GM18870 (cell line): ENCODE results near the gene CDK18.

ENCODE experiments used
- ATAC-seq: cut with Tn5 transposase; IDR thresholded peaks from one replicate; pipeline ENCODE4 v1.9.1; 2021; ENCODE audit warnings: moderate library complexity; ENCODE audit not compliant: unreplicated experiment

The CDK18 gene

DNA sequence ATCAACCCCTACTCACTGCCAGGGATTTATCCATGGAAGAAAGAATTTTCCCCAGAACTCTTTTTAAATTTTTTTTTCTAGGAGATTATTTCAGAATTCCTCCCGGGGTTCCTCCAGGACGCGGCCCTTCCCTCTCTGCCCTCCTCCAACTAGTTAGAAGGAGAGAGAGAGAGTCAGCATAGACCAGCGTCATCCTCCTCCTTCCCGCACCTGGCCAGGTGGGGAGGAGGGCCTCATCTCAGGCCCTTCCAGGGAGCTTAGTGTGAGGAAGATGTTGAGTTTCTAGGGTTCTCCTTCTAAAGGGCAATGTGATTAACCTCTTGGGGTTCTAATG is 63.6 kb downstream of the CDK18 start:
- ATAC-seq: no peak

DNA sequence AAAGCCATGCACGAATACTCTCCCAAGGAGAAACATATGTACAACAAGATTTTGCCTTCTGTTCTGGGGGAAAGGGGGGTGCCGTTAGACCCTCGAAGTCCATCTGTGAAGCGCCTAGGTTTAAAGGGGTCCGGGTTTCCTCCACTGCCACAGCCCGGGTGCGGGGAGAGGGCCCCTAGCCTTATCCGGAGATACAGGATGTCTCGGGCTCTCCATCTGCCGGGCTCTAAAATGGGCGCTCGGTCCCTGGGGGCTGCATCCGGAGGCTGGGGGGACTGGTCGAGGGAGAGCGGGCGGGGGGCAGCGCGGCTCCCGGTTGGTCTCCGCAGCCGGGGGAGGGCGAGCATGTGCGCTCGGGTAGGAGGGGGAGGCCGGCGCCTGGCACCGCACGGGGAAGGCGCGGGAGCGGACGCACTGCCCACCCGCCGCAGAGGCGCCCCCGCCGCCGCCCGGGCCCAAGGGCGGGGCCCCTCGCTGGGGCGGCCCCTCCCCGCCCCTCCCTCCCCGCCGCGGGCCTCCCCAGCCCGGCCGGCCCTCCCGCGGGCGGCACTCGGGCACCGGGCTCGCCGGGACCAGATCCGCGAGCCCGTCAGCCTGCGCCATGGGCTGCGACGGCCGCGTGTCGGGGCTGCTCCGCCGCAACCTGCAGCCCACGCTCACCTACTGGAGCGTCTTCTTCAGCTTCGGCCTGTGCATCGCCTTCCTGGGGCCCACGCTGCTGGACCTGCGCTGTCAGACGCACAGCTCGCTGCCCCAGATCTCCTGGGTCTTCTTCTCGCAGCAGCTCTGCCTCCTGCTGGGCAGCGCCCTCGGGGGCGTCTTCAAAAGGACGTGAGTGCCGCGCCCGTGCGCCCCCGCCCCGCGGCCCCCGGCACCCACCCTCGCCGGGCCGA is 64.2 kb downstream of the CDK18 start:
- no peak for ATAC-seq

DNA sequence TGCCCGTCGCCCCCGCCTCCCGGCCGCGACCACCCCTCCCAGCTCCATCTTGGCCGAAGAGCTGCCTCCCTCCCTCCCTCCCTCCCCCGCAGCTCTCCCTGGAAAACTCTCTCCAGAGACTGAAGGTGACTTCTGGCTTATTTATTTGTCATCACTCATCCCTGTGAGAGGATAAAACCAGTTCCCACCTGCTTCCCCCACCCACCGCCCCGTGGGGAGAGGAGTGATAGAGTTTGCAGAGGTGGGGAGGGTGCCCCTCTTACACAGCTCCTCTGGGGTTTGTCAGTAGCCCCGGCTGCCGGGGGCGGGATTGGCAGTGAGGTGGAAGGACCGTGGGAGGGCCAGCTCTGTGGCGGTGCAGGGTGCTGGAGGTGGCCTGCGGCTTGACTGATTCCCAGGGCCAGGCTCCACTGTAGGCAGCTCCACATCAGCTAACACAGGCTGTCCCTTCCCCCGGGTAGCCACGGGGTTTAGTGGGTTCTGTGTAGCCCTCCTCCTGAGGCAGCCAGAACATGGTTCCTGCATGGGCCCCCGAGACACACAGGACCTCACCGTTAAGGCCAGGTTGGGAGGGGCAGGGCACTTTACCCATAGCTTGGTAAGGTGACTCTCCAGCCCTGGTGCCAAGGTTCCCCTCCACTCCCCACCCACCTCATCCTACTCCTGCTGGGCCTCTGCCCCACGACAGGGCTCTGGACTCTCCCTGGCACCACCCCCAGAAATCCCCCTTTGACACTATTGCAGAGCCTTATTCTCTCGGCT is 65.1 kb downstream of the CDK18 start:
- ATAC-seq: no peak

DNA sequence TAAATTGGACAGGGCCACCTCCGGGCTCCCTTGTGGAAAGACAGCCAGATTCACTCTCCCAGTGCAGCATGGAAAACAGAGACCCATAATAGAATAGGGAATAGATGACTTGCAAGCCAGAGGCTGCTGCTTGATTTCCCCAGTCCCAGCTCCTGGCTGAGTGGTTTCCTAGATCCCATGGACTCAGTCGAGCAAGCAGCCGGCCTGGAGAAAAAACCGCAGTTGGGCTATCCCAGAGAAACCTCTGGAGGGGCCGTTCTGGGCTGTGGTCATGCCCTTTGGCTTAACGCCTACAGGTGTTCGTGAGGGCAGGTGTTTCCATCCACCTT is 65.7 kb downstream of the CDK18 start:
- ATAC-seq: no peak

DNA sequence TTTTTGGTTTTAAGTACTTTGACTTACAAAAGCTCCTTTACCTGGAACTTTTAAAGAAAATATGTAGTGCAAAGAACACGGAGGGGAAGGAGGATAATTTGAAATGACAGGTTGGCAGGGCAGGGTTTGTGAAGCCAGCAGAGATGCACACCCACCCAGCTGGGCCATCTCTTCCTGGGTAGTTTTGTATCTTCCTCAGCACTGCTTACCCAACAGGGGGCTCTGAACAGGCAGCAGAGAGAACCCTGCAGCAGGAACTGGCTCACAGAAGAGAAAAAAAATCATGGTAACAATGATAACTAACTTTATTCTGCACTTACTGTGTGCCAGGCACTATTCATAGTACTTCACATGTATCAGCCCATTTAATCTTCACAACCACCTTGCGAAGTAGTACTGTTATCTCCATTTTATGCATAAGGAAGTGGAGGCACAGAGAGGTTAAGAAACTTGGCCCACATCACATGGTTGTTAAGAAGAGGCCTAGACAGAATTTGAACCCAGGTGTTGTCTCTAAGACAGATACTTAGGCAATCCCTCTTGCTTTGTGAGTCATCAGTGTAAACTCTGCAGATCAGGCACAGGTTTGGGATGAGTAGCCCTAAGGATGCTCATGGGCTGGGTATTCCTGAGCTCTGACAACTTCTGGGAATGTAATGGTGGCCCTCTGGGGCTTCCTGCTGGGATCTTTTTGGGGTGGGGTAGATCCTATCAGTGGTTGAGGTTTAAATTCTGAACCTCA is 66.5 kb downstream of the CDK18 start:
- ATAC-seq: no peak

DNA sequence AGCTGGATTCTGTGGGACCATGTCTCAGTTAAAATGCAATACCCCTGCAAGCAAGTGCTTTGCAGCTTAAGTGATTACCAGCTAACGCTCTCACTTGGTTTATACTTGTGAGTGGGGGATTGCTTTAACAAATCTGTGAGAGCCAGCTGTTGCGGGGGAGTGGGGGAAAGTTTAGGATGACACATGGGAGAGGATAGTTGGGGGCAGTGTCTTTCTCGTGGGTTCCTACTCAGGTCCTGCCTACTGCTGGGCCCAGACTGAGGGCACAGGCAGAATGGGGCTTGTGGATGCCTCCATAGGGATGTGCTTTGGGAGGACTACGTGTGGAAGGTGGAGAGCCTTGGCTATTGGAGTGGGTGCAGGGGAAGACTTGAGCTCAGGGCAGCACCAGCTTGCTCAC is 67.3 kb downstream of the CDK18 start:
- ATAC-seq: no peak

DNA sequence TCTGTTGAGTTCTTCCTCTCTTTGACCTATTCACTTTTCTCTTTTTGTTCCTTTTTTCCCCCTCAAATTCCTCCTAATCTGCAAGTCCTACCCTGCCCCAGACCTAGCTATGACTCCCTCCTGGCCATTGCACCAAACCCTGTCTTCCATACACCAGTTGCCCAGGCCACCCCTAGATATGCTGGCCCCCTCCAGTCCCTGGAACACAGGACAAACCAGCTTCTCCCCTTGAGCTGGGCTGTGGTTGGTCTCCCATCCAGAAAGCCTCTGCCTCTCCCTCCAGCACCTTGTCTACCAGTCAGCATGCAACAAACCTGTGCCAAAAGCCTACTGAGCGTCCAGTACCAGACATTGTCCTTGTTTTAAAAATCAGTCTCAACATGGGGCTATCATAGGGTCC is 68.0 kb downstream of the CDK18 start:
- no peak for ATAC-seq

DNA sequence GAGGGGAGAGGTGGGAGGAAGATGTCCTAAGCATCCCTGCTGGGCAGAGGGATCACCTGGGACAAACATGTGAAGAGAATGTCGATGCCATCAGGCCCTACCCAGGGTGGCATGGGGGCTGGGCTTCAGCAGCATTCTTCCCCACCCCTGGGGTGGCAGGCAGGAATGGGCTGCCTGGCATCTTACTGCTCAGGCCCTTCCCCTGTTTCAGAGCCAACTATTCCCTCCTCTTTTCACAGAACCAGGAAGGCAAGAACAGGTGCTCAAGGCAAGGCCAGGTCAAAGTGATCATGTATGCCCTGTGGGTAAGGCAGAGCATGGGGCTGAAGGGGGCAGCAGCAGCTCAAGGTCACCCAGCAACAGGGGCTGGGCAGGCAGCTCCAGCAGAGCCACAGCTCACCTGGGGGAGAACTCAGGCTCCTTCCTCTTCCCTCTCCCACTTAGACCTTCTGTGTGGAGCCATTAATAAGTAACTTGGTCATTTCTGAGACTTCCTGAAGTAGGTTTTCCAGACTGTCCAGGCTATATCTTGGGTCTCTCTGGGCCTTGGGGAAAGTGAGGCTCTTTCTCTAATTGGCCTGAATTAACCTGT is 70.9 kb downstream of the CDK18 start:
- no peak for ATAC-seq

DNA sequence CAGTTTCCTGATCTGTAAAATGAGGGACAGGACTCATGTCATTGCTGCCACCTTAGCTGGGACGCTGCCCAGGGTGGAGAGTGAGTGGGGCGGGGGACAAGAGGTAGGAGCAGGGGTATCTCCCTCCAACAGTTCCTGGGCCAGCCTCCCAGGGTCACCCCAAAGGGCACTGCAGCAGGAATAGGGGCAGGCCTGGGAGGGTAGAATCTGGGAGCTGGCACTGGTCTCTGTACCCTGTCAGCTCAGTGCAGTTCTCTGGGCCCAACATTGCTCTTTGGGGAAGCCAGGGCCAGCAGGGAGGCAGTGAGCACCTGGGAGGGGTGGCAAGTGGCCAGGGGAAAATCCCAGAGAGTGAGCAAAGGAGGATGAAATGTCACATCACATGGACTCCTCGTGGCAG is 71.5 kb downstream of the CDK18 start:
- ATAC-seq: no peak

DNA sequence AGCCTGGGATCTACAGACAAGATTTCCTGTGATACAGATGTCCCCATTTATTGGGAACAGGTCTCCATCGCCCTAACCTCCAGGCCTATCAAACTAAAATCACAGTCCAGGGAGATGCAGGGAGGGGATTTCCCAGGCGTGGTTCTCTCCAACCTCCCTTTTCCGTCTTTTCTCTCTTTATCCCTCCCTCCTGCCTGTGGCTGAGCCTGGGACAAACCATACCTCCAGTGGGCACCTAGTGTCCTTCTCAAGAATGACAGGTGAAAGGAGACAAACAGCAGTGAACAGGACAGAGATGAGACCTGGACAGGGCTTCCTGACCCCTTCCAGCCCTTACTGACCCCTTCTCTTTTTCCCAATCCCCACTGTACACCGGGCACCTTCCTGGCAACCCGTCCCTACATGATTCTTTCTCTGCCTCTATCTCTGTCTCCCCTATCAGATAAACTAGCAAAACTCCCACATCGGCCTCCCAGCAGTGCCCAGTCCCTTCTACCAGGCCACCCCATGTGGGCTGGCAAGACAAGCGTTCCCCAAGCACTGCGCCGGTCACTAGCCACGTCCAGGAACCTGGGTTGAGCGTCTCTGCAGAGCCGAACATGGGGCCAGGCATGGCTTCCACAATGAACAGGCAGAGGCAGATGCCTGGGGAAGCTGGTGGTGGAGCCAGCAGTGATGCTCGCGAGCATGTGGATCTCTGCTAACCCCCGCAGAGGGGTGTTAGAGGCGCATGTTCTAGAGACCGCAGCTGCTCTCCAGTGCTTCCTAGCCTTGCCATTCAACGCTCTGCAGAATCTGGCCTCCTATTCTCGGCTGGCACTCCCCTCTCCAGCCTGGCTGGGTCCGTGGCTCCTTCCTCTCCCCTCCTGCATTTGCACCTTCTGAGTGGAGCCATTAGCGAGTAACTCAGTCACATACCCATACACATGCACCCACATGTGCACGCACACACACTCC is 72.6 kb downstream of the CDK18 start:
- no peak for ATAC-seq

DNA sequence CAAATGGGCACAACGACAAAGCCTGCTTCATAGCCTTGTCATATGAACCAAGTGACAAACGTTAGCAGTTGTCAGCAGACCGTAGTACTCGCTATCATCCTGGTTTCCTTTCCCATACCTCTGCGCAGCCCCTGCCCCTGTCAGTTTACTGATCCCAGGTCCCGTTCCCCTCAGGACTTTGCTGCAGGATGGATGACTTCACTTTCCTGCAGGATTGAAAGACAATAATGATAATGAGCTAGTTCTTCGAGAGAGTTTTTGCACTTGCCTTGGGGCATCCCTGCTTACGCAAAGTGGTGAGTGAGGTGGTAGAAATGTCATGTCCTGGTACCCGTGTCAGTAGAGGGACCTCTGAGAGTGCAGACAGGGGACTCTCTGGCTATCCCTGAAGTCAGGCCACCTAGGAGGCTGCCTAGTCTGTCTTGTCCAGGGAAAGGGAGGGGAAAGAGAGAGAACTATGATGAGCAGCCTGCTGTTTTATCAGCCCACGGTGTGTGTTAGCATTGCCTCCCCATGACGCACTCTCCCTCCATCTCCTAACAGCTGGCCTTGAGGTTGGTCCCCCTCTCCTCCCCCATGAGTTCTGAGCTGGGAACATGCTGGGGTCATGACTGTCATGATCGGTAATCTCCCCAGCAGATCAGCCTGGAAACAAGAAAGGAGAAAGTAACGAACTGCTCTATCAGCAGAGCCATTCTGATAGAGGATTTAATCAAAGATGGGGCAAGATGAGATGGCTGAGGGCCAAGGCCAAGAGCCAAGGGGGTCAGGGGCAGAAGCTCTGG is 73.6 kb downstream of the CDK18 start:
- no peak for ATAC-seq

DNA sequence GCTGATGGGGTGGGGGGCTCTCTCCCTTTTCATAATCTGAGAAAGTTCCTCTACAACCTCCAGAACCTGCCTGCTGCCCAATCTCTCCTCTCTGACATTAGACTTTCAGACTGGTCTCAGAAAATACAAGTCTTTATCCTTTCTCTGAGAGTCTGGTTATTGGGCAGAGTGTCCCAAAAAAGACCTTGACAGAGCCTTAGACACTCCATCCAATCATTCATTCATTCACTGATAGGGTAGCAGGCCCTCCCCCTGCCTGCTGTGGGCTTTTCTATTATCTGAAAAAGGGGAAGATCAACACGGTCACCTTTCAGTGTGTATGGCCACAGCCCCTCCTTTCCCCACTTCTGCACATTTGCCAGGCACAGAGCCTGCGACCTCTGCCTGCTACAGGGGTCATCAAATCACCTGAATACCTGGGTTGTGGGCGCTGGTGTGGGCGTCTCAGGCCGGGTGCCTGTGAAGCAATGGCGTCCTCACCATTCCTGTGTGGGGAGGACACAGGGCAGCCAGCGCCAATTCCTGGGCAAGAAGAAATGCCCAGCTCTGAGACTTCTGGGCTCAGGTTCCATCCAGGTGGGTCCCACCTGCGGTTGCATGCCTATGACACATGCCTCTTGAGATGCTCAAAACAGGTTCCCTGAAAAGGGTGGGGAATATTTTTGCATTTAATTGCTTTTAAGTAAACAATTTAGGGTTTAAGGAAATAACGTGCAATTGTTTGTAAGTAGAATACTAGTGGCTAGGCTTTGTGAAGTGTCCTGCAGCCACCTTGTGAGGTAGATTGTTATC is 74.5 kb downstream of the CDK18 start:
- no peak for ATAC-seq

DNA sequence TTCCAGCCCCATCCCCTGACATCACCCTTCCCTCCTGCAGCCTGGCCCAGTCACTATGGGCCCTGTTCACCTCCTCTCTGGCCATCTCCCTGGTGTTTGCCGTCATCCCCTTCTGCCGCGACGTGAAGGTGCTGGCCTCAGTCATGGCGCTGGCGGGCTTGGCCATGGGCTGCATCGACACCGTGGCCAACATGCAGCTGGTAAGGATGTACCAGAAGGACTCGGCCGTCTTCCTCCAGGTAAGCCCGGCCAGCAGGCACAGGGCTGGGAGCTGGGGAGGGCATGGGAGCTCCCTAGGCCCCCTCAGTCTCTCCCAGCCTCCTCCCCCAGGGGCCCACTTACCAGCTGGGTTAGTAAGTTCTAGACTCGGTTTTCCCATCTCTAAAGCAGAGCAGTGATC is 75.2 kb downstream of the CDK18 start:
- no peak for ATAC-seq

DNA sequence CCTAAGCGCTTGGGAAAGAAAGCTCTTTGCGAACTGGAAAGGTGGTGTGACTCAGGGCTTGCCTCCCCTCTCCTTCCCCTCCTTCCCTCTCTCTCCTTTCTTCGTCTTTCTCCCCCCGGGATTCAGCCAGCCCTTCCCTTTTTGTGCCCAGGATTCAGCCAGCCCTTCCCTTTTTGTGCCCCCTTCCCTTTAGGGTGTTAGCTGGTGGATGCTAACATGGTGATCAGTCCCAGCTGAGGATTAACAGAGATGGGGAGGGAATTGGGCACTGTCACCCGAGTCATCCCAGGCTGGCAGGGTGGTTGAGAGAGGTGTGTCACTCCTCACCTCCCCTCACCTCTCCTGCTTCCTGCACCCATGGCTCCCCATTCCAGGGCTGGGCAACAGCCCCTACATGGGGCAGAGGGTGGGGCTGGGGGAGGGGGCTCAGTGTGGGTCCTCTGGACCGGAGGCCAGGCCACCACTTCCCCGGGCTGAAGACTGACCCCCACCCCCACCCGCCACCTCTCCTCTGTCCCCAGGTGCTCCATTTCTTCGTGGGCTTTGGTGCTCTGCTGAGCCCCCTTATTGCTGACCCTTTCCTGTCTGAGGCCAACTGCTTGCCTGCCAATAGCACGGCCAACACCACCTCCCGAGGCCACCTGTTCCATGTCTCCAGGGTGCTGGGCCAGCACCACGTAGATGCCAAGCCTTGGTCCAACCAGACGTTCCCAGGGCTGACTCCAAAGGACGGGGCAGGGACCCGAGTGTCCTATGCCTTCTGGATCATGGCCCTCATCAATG is 75.9 kb downstream of the CDK18 start:
- ATAC-seq: no peak

DNA sequence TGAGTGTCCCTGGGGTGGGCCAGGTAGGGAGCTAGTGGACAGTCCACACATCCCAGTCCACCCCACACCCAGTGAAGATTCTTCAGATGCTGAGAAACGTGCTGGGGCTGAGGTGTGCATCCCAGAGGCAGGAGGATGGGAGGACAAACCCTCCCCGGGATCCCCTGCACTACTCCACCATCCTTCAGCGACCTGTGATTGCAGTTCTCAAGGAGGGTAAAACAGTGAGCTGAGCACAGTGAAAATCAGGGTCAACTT is 76.4 kb downstream of the CDK18 start:
- no peak for ATAC-seq

DNA sequence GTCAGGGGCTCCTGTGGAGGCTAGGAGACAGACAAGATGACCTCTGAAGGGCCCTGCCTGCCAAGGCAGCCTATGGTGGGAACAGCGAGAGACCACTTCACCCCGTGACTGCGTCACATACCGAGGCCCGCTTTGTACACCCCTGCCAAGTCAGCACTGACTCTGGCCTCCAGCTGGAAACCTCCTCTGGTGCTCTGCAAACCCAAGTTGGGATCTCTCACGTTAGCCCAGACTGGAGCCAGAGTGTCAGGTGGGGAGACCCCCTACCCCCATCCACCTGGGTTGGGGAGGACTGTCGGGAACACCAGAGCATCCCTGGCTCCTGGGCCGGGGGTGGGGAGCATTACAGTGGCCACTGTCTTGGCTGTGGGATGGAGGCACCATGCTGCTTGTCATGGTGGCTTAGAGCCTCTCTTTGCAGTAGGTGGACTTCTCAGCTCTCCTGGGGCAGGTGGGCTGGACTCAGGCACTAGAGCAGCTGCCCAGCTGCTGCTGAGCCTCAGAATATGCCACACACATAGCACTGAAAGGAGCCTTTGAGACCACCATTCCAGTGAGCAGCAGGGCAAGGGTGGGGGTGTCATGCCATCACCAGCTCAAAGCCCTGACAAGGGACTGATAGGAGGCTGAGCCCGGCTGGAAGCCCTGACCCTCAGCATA is 77.0 kb downstream of the CDK18 start:
- no peak for ATAC-seq

DNA sequence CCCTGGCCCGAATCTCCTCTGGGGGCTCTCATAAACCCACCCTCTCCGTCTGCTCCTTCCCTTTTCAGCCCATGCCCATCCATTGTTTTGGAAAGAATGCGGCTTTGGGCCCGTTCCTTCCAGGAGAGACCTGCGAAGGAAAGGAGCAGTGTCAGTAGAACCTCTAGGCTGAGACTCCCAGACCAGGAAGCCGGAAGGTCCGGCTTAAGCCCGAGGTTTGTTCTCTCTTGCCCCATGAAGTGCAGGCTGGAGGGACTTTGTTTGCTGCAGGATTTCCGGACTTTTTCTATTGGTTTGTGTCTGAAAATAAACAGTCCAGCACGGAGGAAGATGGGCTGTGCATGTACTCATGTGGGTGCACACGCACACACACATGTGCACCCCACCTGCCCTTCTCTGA is 77.6 kb downstream of the CDK18 start:
- ATAC-seq: no peak
